ENCODE data around the gene MXD3. TPM values are rescaled to one million over a fixed set of nuclear protein-coding genes. Genes with fewer than 3 reads are reported as not detected.
A peak's percentile ranks its signal among the peaks of the same experiment; 100 is the strongest.

The MXD3 gene
- total RNA-seq, 4 donors from 2014 or later: 0.90 to 7.8 (median 3.5) TPM

GRCh38 chr5:177328545-177329231 lies 17.0 kb upstream of the MXD3 start:
- TF ChIP-seq, protein P1, sequence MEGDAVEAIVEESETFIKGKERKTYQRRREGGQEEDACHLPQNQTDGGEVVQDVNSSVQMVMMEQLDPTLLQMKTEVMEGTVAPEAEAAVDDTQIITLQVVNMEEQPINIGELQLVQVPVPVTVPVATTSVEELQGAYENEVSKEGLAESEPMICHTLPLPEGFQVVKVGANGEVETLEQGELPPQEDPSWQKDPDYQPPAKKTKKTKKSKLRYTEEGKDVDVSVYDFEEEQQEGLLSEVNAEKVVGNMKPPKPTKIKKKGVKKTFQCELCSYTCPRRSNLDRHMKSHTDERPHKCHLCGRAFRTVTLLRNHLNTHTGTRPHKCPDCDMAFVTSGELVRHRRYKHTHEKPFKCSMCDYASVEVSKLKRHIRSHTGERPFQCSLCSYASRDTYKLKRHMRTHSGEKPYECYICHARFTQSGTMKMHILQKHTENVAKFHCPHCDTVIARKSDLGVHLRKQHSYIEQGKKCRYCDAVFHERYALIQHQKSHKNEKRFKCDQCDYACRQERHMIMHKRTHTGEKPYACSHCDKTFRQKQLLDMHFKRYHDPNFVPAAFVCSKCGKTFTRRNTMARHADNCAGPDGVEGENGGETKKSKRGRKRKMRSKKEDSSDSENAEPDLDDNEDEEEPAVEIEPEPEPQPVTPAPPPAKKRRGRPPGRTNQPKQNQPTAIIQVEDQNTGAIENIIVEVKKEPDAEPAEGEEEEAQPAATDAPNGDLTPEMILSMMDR (IDR thresholded peaks at IDR 0.05 in 4 of 5, conservative IDR thresholded peaks at IDR 0.05 in 1 of 5): no peak
- no peak for TF ChIP-seq POLR2A (IDR thresholded peaks at IDR 0.05)
- H3K27ac ChIP-seq: no peak overlapping the region
- peaks cover 0 to 31% of the 10 kb centered on the region in 2 donors for H3K36me3 ChIP-seq
- ATAC-seq: no peak
- DNase-seq: no peak
- H3K4me3 ChIP-seq: no peak overlapping the region
- no peaks in the 10 kb centered on the region for H3K9me3 ChIP-seq
- intact Hi-C loops (cut with DNase I; ENCODE audit: low total_unique reads): no loop called here
- in situ Hi-C loops (cut with MboI; ENCODE audit: low sequenced_read_pairs in 4 of 4): no loop called here
- no peaks in the 10 kb centered on the region for H3K4me1 ChIP-seq
- no peaks in the 10 kb centered on the region for H3K27me3 ChIP-seq

DNA sequence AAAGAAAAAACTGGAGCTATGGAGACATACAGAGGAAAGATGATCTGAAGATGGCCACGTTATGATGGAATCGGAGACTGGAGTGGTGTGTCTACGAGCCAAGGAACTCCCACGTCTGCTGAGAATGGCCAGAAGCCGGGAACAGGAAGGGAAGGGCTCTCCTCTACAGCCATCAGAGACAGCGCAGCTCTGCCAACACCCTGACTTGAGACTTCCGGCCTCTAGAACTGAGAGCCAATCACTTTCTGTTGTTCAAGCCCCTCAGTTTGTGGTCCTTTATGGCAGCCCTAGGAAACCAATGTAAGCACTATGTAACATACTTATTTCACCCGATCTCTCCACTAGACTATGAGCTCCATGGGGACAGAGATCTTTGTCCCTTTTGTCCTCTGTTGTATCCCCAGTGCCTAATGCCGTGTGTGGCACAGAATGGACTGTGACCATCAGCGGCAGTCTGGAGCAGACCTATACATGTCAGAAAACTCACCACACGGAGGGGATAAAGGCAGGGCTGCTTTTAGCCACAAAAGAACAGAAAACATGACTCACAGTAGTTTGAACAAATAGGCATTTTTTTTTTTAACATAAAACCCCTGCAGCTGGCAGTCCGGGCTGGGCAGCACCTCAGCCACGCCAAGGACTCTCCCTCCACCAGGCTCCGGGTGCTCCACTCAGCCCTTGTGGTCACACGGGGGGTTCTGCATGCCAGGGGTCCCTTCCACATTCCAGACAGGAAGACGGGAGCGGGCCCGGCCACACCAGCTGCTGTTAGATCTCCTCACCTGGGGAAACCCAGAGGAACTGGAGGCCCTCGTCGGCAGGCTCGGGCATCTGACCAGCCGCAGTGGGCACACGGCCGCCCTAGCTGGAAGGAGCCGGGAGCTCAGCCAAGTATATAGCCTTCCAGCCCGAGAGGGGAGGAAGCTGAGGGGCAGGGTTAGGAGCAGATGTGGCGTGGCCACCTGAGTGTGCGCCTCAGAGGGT lies 16.1 kb upstream of the MXD3 start:
- Histone ChIP-seq H3K36me3 (peaks cover 0 to 23% of the 10 kb centered on the region in 2 donors), H3K27me3 (no peaks in the 10 kb centered on the region), H3K27ac (peak overlapping the region in 1 of 4 donors; percentile 3), H3K4me1 (no peaks in the 10 kb centered on the region), H3K4me3 (no peak overlapping the region), H3K9me3 (no peaks in the 10 kb centered on the region)
- in situ Hi-C loops (cut with MboI; ENCODE audit: low sequenced_read_pairs in 4 of 4) (no loop called here), intact Hi-C loops (cut with DNase I; ENCODE audit: low total_unique reads) (no loop called here)
- peak in 1 of 2 donors; percentile 53 for ATAC-seq
- no peak for DNase-seq
- TF ChIP-seq, protein P1 (IDR thresholded peaks at IDR 0.05 in 4 of 5, conservative IDR thresholded peaks at IDR 0.05 in 1 of 5): no peak
- no peak for TF ChIP-seq POLR2A (IDR thresholded peaks at IDR 0.05)

GRCh38 chr5:177325868-177326381 lies 14.2 kb upstream of the MXD3 start:
- Histone ChIP-seq H3K4me3 (no peak overlapping the region), H3K27ac (no peak overlapping the region), H3K9me3 (no peaks in the 10 kb centered on the region), H3K4me1 (no peaks in the 10 kb centered on the region), H3K27me3 (no peaks in the 10 kb centered on the region), H3K36me3 (peaks cover 0 to 9% of the 10 kb centered on the region in 2 donors)
- TF ChIP-seq, protein P1 (IDR thresholded peaks at IDR 0.05 in 4 of 5, conservative IDR thresholded peaks at IDR 0.05 in 1 of 5): no peak
- no peak for DNase-seq
- intact Hi-C loops (cut with DNase I; ENCODE audit: low total_unique reads): no loop called here
- in situ Hi-C loops (cut with MboI; ENCODE audit: low sequenced_read_pairs in 4 of 4): no loop called here
- ATAC-seq: no peak

DNA sequence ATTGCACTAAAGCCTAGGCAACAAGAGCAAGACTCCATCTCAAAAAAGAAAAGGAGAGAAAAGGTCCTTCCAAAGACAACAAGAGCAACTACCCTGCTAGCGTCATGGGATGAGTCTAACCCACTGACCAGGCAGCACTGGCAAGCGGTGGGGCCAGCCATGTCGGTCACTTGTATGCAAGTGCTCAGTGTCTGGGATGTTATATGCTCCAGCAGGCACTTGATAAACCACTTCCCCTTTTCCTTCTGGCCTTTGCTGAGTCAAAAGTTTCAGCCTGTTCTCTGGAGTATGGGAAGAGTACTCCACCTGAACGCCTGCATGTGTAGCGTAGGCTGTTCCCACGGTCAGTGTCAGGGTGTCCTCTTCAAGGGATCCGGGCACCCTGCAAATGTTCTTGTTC lies 9.2 kb upstream of the MXD3 start:
- ATAC-seq: no peak
- Histone ChIP-seq H3K27me3 (no peaks in the 10 kb centered on the region), H3K36me3 (no peaks in the 10 kb centered on the region), H3K27ac (no peak overlapping the region), H3K4me1 (no peaks in the 10 kb centered on the region), H3K9me3 (no peaks in the 10 kb centered on the region), H3K4me3 (no peak overlapping the region)
- no peak for DNase-seq
- intact Hi-C loops (cut with DNase I; ENCODE audit: low total_unique reads) (no loop called here), in situ Hi-C loops (cut with MboI; ENCODE audit: low sequenced_read_pairs in 4 of 4) (no loop called here)
- TF ChIP-seq, protein P1 (IDR thresholded peaks at IDR 0.05 in 4 of 5, conservative IDR thresholded peaks at IDR 0.05 in 1 of 5): no peak
- TF ChIP-seq POLR2A (IDR thresholded peaks at IDR 0.05): no peak

Data from gastrocnemius medialis (tissue), 4 donors.